ENCODE results near the gene FFAR4.

Gene FFAR4

DNA sequence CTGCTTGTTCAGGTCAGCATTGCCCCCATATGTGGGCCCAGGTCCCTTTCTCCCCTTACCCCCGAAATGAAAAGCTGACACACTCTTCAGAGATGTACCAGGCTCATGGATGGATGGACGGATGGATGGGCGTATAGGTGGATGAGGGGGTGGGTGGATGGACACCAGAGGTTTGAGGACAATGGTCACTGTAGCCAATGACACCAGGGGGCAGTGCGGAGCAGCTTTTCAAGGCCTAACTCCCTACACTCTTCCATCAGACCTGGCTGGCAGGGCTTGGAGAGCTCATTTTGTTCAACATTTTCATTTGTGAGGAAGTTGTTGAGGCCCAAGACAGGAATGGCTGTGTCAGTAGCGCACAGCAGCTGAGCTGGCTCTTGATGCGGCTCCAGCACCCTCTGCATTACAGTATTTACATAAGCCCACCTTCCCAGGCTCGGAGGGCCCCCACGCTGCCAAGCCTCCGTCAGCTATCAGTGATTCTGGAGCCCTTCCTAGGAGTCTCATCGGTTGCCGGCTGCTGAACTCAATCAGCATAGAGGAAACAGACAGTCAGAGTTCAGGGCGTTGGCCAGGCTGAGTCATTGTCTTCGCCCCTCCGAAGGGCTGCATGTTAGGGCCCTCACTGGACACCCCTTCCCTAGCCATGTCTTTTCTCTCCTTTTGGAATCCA lies 11.6 kb upstream of the FFAR4 start:
- peak; percentile 64 for DNase-seq (ENCODE audit: low read depth)
- peak; percentile 80 for TF ChIP-seq CTCF (conservative IDR thresholded peaks at IDR 0.05; ENCODE audit: control insufficient read depth, insufficient read depth, low read depth, low read length)
- no peak overlapping the region for H3K4me3 ChIP-seq (ENCODE audit: control insufficient read depth, low read depth, low read length)

- no peak for TF ChIP-seq CTCF (conservative IDR thresholded peaks at IDR 0.05; ENCODE audit: control insufficient read depth, insufficient read depth, low read depth, low read length)
- DNase-seq (ENCODE audit: low read depth), result no peak
- H3K4me3 ChIP-seq (ENCODE audit: control insufficient read depth, low read depth, low read length), result no peak overlapping the region
Observed at GRCh38 chr10:93559490-93559889, 7.0 kb upstream of the FFAR4 start.

DNA sequence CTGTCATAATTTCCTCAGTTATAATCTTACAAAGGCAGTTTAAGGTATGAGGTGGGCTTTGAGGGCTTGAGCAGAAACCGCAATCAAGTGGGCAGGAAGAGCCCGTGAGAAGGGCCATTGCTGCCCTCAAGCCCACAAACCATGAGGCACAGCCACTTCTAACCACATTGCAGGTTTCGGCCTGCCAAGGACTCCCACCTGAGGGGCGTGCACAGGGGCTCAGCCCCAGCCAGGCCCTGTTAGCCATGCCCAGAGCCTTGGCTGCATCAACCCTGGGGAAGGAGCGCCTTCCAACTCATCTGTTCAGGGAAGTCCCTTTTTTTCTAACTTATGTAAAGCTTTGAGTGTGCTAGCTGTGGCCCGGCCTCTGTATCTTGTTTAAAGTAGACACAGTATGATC lies 5.9 kb upstream of the FFAR4 start:
- TF ChIP-seq CTCF (conservative IDR thresholded peaks at IDR 0.05; ENCODE audit: control insufficient read depth, insufficient read depth, low read depth, low read length), result no peak
- H3K4me3 ChIP-seq (ENCODE audit: control insufficient read depth, low read depth, low read length), result no peak overlapping the region
- DNase-seq (ENCODE audit: low read depth), result no peak

DNA sequence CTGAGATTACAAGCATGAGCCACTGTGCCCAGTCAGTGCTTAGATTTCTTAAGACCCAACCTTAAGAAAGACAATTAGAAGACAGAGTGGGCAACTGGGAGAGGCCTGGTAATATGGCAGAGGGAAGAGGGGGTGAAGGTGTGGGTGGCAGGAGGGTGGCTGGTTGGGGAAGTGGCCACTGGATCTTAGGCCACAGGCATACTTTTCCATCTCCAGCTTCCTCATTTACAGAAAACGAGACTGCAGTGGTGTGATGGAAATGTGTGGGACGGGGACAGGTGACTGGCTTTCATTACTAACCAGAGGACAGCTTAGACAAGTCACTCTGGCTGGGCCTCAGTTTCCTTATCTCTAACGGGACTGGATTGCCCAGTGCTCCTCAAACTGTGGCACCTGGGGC lies 1.0 kb upstream of the FFAR4 start:
- no peak for TF ChIP-seq CTCF (conservative IDR thresholded peaks at IDR 0.05; ENCODE audit: control insufficient read depth, insufficient read depth, low read depth, low read length)
- H3K4me3 ChIP-seq (ENCODE audit: control insufficient read depth, low read depth, low read length), result no peak overlapping the region

GRCh38 chr10:93567277-93568104 lies 1.0 kb downstream of the FFAR4 start:
- TF ChIP-seq CTCF (conservative IDR thresholded peaks at IDR 0.05; ENCODE audit: control insufficient read depth, insufficient read depth, low read depth, low read length), result no peak
- DNase-seq (ENCODE audit: low read depth), result no peak
- no peak overlapping the region for H3K4me3 ChIP-seq (ENCODE audit: control insufficient read depth, low read depth, low read length)

More for the DNA sequence above, 1.0 kb upstream of the FFAR4 start:
- DNase-seq (ENCODE audit: low read depth), result no peak

GRCh38 chr10:93568105-93568390 lies 1.6 kb downstream of the FFAR4 start:
- DNase-seq (ENCODE audit: low read depth), result no peak
- H3K4me3 ChIP-seq (ENCODE audit: control insufficient read depth, low read depth, low read length), result no peak overlapping the region
- no peak for TF ChIP-seq CTCF (conservative IDR thresholded peaks at IDR 0.05; ENCODE audit: control insufficient read depth, insufficient read depth, low read depth, low read length)
